Measurements from ENCODE around the gene TDRD7.

TDRD7 gene

DNA sequence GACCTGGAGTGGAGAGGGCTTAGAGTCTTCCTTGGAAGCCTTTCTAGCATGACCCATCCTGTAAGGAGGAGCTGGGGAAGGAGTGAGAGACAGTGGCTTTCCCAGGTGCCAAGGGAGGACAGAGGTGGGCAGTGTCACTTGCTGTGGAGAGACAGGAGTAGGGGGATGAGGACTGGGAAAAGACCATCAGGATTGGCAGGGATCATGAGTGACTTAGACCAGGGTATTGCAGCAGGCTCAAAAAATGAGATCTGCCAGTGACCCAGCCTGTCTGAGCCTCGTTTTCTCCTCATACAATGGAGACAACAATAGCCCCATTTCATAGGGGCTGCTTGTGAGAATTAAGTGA, 91.9 kb downstream of the TDRD7 start:
- no peak overlapping the region for H3K4me2 ChIP-seq (ENCODE audit: low read length)
- H2AFZ ChIP-seq: no peak overlapping the region
- no peak overlapping the region for H3K27ac ChIP-seq
- H3K36me3 ChIP-seq (ENCODE audit: control insufficient read depth, insufficient read depth, low read length): no peaks in the 10 kb centered on the region
- no peaks in the 10 kb centered on the region for H3K4me1 ChIP-seq
- no peak overlapping the region for H3K4me3 ChIP-seq (ENCODE audit: low read depth, low read length)
- H3K79me2 ChIP-seq: no peaks in the 10 kb centered on the region
- no peaks in the 10 kb centered on the region for H3K27me3 ChIP-seq (ENCODE audit: control insufficient read depth, insufficient read depth, low read length)
- no peaks in the 10 kb centered on the region for H3K9me3 ChIP-seq (ENCODE audit: control insufficient read depth, low read length)
- TF ChIP-seq, protein P1, sequence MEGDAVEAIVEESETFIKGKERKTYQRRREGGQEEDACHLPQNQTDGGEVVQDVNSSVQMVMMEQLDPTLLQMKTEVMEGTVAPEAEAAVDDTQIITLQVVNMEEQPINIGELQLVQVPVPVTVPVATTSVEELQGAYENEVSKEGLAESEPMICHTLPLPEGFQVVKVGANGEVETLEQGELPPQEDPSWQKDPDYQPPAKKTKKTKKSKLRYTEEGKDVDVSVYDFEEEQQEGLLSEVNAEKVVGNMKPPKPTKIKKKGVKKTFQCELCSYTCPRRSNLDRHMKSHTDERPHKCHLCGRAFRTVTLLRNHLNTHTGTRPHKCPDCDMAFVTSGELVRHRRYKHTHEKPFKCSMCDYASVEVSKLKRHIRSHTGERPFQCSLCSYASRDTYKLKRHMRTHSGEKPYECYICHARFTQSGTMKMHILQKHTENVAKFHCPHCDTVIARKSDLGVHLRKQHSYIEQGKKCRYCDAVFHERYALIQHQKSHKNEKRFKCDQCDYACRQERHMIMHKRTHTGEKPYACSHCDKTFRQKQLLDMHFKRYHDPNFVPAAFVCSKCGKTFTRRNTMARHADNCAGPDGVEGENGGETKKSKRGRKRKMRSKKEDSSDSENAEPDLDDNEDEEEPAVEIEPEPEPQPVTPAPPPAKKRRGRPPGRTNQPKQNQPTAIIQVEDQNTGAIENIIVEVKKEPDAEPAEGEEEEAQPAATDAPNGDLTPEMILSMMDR (IDR thresholded peaks at IDR 0.05): no peak
- no peak overlapping the region for H3K9ac ChIP-seq

DNA sequence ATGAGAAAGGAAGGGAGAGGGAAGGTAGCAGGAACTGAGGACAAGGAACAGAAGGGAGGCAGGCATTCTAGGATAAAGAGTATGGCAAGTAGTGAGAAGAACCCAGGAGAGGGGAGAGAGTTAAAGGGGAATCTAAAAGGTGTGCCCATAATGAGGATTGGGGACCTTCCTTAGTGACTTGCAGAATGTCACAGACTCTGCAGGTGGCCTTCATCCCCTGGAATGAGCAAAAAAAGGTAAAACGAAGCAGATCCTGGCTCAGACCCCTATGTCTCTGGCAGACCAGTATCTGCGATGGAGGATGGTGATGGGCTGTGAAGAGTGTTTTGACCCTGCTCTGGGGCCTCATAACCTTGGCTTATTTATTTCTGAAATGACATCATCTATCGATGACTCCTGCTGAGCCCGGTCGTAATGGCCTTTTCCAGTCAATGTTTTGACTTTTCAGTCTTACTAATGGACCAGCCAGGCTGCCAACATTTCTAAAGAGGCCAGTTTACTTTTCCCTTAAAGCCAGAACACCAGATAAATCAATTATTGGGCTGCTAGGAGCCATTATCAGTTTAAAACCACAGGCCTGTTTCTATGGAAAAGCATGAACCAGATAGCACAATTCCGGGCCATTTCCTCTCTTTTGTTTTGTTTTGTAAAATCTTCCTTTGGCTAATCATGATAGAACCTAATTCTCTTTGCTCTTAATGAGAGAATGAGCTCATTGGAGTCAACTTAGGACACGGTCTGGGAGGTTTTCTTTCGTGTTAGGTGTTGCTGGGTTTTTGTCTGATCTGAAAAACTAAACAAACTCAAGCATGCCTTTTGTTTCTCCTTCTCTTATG, 92.7 kb downstream of the TDRD7 start:
- no peak overlapping the region for H3K27ac ChIP-seq
- H3K27me3 ChIP-seq (ENCODE audit: control insufficient read depth, insufficient read depth, low read length): no peaks in the 10 kb centered on the region

DNA sequence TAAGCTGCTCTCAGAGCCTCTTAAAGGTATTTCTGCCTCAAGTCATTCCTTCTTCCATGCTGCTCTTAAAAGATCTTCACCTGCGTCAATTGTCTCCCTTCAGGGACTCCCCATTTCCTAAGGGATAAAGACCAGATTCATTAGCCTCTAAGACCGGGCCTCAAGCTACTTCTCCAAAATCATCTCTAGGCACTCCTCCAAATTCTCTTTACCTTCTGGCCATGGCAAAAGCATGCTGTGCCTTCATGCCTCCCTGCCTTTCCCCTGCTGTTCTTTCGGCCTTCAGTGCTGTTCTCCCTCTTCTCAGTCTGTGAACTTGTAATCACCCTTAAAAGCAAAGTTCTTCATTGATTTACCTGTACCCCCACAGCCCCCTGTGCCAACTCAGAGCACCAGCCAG, 93.9 kb downstream of the TDRD7 start:
- Histone ChIP-seq H3K27me3 (ENCODE audit: control insufficient read depth, insufficient read depth, low read length) (no peaks in the 10 kb centered on the region), H2AFZ (no peak overlapping the region), H3K4me1 (no peaks in the 10 kb centered on the region), H3K27ac (no peak overlapping the region), H3K9ac (no peak overlapping the region), H3K79me2 (no peaks in the 10 kb centered on the region), H3K9me3 (ENCODE audit: control insufficient read depth, low read length) (no peaks in the 10 kb centered on the region), H3K36me3 (ENCODE audit: control insufficient read depth, insufficient read depth, low read length) (no peaks in the 10 kb centered on the region), H3K4me3 (ENCODE audit: low read depth, low read length) (no peak overlapping the region), H3K4me2 (ENCODE audit: low read length) (no peak overlapping the region)
- TF ChIP-seq, protein P1 (IDR thresholded peaks at IDR 0.05): no peak

More for the DNA sequence above, 92.7 kb downstream of the TDRD7 start:
- H2AFZ ChIP-seq: no peak overlapping the region
- H3K4me2 ChIP-seq (ENCODE audit: low read length): no peak overlapping the region
- H3K9ac ChIP-seq: no peak overlapping the region
- H3K36me3 ChIP-seq (ENCODE audit: control insufficient read depth, insufficient read depth, low read length): no peaks in the 10 kb centered on the region
- H3K4me3 ChIP-seq (ENCODE audit: low read depth, low read length): no peak overlapping the region
- TF ChIP-seq, protein P1 (IDR thresholded peaks at IDR 0.05): no peak
- H3K79me2 ChIP-seq: no peaks in the 10 kb centered on the region
- no peaks in the 10 kb centered on the region for H3K9me3 ChIP-seq (ENCODE audit: control insufficient read depth, low read length)
- no peaks in the 10 kb centered on the region for H3K4me1 ChIP-seq

DNA sequence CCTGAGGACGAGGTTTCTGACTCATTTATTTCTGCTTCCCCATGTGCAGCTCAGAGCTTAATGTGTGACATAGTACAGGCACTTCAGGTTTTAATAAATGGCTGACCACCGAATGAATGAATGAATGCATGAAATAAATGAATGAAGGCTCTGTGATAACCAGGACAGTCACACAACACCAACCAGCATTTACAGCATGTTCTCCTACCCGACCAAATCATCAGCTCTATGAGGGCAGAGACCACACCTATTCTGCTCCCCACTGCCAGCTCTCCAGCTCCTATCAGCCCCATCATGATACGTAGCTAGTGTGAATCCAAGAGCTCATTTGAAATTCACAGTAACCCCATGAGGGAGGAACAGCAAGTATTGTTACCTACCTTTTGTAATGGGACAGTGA, 94.4 kb downstream of the TDRD7 start:
- H3K9me3 ChIP-seq (ENCODE audit: control insufficient read depth, low read length): no peaks in the 10 kb centered on the region
- no peak overlapping the region for H2AFZ ChIP-seq
- H3K9ac ChIP-seq: no peak overlapping the region
- TF ChIP-seq, protein P1 (IDR thresholded peaks at IDR 0.05): no peak
- H3K4me1 ChIP-seq: no peaks in the 10 kb centered on the region
- no peaks in the 10 kb centered on the region for H3K36me3 ChIP-seq (ENCODE audit: control insufficient read depth, insufficient read depth, low read length)
- no peak overlapping the region for H3K27ac ChIP-seq
- H3K4me2 ChIP-seq (ENCODE audit: low read length): no peak overlapping the region
- no peak overlapping the region for H3K4me3 ChIP-seq (ENCODE audit: low read depth, low read length)
- no peaks in the 10 kb centered on the region for H3K27me3 ChIP-seq (ENCODE audit: control insufficient read depth, insufficient read depth, low read length)
- H3K79me2 ChIP-seq: no peaks in the 10 kb centered on the region

DNA sequence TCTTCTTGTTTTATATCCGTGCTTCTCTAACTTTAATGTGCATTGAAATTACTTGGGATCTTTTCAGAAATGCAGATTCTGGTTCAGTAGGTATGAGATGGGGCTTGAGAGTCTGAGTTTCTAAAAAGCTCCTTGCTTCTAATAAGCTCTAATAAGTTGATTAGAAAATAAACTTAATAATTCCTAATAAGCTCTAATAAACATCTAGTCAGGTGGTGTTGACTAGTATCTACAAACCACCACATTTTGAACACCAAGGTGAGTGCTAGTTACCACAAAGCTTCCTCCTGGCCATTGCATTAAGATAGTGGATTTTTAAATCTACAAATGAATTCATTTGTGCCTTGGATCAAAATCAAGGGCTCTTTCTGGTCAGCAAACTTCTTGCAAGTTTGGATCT, 94.9 kb downstream of the TDRD7 start:
- H3K4me1 ChIP-seq: no peaks in the 10 kb centered on the region
- no peak overlapping the region for H3K9ac ChIP-seq
- no peaks in the 10 kb centered on the region for H3K36me3 ChIP-seq (ENCODE audit: control insufficient read depth, insufficient read depth, low read length)
- no peak overlapping the region for H3K4me3 ChIP-seq (ENCODE audit: low read depth, low read length)
- no peak overlapping the region for H3K27ac ChIP-seq
- H3K79me2 ChIP-seq: no peaks in the 10 kb centered on the region
- TF ChIP-seq, protein P1 (IDR thresholded peaks at IDR 0.05): no peak
- H2AFZ ChIP-seq: no peak overlapping the region
- H3K27me3 ChIP-seq (ENCODE audit: control insufficient read depth, insufficient read depth, low read length): no peaks in the 10 kb centered on the region
- H3K9me3 ChIP-seq (ENCODE audit: control insufficient read depth, low read length): no peaks in the 10 kb centered on the region
- H3K4me2 ChIP-seq (ENCODE audit: low read length): no peak overlapping the region

Data from parathyroid adenoma (tissue), 2 donors.